Tibial artery (tissue), 4 donors: ENCODE data around the gene OGFR.
"Not testable (repeated sequence)": the region's sequence is repeated elsewhere in the genome, so short reads cannot be mapped to it uniquely, and the experiment has no call there.

Experiments used
- DNase-seq, 2 donors: peaks; one replicate each; pipeline ENCODE4 v3.0.0-alpha.2; 2019
- H3K27ac ChIP-seq, 2 donors: fragments of 200-600 bp; sonication (generic) in 1 of 2; 1 replicate in 1 of 2; 2 replicates in 1 of 2; pipeline ENCODE4 v1.5.1; 2018 to 2019; ENCODE audit warnings: mild to moderate bottlenecking in 1 of 2
- H3K27me3 ChIP-seq, 2 donors: fragments of 200-600 bp; sonication (generic) in 1 of 2; one replicate each; pipeline versions ENCODE4 v1.5.1 to v1.6.0; 2016 to 2019
- H3K36me3 ChIP-seq, 3 donors: fragments of 200-600 bp; sonication (generic) in 2 of 3; one replicate each; pipeline ENCODE4 v1.5.1; 2016 to 2019; ENCODE audit warnings: mild to moderate bottlenecking in 2 of 3
- H3K4me1 ChIP-seq, 4 donors: fragments of 200-600 bp; sonication (generic) in 2 of 4; 1 replicate in 3 of 4; 2 replicates in 1 of 4; pipeline ENCODE4 v1.5.1; 2016 to 2019
- H3K4me3 ChIP-seq, 2 donors: fragments of 200-600 bp; sonication (generic) in 1 of 2; 1 replicate in 1 of 2; 2 replicates in 1 of 2; pipeline ENCODE4 v1.5.1; 2018 to 2019; ENCODE audit warnings: mild to moderate bottlenecking in 2 of 2
- H3K9me3 ChIP-seq, 3 donors: fragments of 200-600 bp; sonication (generic) in 1 of 3; one replicate each; pipeline ENCODE4 v1.5.1; 2016 to 2019
- intact Hi-C: fragments of 100-400 bp; cut with DNase I; formaldehyde crosslinking; loops from one replicate; pipeline ENCODE4 v1.15.0; 2023; ENCODE audit warnings: low total_unique reads
- TF ChIP-seq, protein P1 (sequence below), 2 experiments: fragments of 200-600 bp in 1 of 2; fragments of 450-650 bp in 1 of 2; IDR thresholded peaks; one replicate each; pipeline ENCODE4 v1.5.1; 2017 to 2019; ENCODE audit warnings: antibody characterized with exemption in 2 of 2, mild to moderate bottlenecking in 1 of 2, moderate library complexity in 1 of 2

OGFR gene

DNA sequence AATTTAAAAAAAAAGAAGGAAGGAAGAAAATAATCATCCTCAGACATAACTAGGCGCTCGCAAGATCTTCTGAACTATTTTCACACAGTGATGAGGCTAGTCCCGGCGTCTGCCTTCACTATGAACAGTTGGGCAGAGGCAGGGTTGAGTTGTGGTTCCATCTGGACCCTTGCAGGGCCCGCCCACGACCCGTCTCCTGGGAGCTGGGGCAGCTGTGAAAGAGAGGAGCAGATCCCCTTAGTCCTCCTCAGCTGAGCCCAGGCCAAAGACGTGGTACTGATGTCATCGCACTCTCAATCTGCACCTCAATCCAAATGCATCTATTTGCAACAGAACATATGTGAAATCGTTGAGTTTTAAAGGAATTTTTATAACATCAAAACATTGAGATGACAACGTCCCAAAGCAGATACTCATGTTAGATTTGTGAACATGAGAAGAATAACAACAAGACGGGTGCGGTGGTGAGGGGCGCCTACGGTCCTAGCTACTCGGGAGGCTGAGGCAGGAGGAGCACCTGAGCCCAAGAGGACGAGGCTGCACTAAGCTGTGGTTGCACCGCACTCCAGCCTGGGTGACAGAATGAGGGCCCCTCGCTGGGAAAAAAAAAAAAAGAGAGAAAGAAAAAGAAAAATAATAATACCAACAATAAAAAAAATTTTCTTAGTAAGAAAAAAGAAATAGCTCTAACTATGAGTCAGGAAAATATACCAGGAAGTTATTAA, 41.7 kb downstream of the OGFR start:
- no peaks in the 10 kb centered on the region for H3K27me3 ChIP-seq
- DNase-seq, result no peak
- no peaks in the 10 kb centered on the region for H3K9me3 ChIP-seq
- peaks cover 0 to 5% (median 4%) of the 10 kb centered on the region in 3 donors for H3K36me3 ChIP-seq
- no peak overlapping the region for H3K4me3 ChIP-seq
- TF ChIP-seq, protein P1, sequence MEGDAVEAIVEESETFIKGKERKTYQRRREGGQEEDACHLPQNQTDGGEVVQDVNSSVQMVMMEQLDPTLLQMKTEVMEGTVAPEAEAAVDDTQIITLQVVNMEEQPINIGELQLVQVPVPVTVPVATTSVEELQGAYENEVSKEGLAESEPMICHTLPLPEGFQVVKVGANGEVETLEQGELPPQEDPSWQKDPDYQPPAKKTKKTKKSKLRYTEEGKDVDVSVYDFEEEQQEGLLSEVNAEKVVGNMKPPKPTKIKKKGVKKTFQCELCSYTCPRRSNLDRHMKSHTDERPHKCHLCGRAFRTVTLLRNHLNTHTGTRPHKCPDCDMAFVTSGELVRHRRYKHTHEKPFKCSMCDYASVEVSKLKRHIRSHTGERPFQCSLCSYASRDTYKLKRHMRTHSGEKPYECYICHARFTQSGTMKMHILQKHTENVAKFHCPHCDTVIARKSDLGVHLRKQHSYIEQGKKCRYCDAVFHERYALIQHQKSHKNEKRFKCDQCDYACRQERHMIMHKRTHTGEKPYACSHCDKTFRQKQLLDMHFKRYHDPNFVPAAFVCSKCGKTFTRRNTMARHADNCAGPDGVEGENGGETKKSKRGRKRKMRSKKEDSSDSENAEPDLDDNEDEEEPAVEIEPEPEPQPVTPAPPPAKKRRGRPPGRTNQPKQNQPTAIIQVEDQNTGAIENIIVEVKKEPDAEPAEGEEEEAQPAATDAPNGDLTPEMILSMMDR (IDR thresholded peaks at IDR 0.05), result no peak
- no peaks in the 10 kb centered on the region for H3K4me1 ChIP-seq
- intact Hi-C loops, result no loop called here
- no peak overlapping the region for H3K27ac ChIP-seq

DNA sequence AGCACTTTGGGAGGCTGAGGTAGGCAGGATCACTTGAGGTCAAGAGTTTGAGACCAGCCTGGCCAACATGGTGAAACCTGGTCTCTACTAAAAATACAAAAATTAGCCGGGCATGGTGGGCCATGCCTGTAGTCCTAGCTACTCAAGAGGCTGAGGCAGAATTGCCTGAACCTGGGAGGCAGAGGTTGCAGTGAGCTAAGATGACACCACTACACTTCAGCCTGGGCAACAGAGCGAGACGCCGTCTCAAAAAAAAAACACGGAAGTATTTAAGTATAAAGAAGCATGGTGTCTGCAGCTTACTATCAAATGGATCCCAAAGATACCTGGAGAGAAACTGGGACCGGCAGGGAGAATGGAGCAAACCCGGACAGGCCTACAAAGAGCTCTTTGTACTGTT, 44.3 kb downstream of the OGFR start:
- H3K27ac ChIP-seq, intact Hi-C loops, H3K27me3 ChIP-seq, DNase-seq, H3K4me1 ChIP-seq, H3K4me3 ChIP-seq, H3K9me3 ChIP-seq: not testable (repeated sequence)
- H3K36me3 ChIP-seq, result peaks cover 10 to 24% (median 12%) of the 10 kb centered on the region in 3 donors

DNA sequence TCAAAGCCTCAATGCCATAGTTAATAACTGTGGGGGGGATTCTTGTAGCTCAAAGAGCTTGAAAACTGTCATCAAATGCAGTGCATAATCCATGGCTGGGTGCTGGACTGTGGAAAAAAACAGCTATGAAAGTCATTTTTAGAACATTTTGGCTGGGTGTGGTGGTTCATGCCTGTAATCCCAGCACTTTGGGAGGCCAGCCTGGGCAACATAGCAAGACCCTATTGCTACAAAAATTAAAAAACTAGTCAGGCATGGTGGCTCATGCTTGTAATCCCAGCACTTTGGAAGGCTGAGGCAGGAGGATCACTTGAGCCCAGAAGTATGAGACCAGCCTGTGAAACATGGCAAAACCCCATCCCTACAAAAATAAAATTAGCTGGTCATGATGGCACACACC, 44.8 kb downstream of the OGFR start:
- Histone ChIP-seq H3K9me3 (no peaks in the 10 kb centered on the region), H3K4me3 (no peak overlapping the region), H3K36me3 (peaks cover 10 to 26% (median 12%) of the 10 kb centered on the region in 3 donors), H3K27me3 (no peaks in the 10 kb centered on the region), H3K27ac (no peak overlapping the region), H3K4me1 (no peaks in the 10 kb centered on the region)
- intact Hi-C loops, result no loop called here
- TF ChIP-seq, protein P1 (IDR thresholded peaks at IDR 0.05), result no peak
- DNase-seq, result no peak

DNA sequence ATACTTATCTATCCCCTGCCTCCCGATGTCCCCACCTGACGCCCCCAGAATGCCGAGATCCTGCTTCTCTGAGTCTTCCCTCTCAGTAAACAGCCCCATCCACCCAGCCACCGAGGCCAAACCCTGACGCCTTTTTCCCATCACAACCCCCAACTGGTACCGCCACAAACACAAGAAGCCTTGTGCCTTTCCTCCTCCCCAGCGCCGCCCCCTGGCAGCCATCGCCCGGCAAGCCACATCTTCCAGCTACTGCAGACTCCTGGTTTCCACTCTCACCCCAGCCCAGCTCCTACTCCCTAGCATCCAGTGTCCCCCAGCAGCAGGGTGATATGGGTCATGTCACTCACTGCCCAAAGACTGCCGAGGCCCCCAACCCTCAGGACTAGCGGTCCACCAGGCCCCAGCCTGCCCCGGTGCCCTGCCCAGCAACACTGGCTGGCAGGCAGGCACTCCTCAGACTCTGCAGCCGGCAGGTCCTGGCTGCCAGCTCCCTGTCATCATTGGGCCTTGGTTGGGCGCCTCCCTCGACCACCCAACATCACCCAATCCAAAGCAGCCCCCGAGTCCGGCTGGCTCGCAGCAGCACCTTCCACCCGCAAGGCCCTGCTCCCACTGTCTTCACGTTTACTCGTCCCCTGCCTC, 45.8 kb downstream of the OGFR start:
- H3K4me1 ChIP-seq, result no peaks in the 10 kb centered on the region
- no peak for DNase-seq
- no peaks in the 10 kb centered on the region for H3K27me3 ChIP-seq
- H3K4me3 ChIP-seq, result no peak overlapping the region
- H3K27ac ChIP-seq, result no peak overlapping the region
- peaks cover 9 to 30% (median 12%) of the 10 kb centered on the region in 3 donors for H3K36me3 ChIP-seq
- TF ChIP-seq, protein P1 (IDR thresholded peaks at IDR 0.05), result no peak
- H3K9me3 ChIP-seq, result no peaks in the 10 kb centered on the region
- intact Hi-C loops, result no loop called here

DNA sequence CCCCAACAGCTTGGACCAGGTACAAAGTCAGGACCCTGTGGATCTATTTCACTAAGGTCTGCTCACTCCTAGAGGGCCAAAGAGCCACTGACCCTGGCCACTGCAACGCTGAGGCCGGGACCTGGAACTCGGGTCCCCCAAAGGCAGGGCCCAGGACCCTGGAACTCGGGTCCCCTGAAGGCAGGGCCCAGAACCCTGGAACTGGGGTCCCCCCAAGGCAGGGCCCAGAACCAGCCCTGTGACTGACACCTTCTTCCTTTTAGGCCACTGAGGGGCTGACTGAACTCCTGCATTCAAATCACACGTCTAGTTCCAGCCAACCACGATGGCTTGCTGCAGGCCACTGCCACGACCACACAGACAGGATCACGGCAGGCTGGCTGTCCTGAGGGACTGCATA, 47.6 kb downstream of the OGFR start:
- no peaks in the 10 kb centered on the region for H3K4me1 ChIP-seq
- no peak overlapping the region for H3K27ac ChIP-seq
- no peaks in the 10 kb centered on the region for H3K27me3 ChIP-seq
- peaks cover 6 to 26% (median 21%) of the 10 kb centered on the region in 3 donors for H3K36me3 ChIP-seq
- no peak for DNase-seq
- H3K9me3 ChIP-seq, result no peaks in the 10 kb centered on the region
- intact Hi-C loops, result no loop called here
- no peak overlapping the region for H3K4me3 ChIP-seq
- TF ChIP-seq, protein P1 (IDR thresholded peaks at IDR 0.05), result no peak

DNA sequence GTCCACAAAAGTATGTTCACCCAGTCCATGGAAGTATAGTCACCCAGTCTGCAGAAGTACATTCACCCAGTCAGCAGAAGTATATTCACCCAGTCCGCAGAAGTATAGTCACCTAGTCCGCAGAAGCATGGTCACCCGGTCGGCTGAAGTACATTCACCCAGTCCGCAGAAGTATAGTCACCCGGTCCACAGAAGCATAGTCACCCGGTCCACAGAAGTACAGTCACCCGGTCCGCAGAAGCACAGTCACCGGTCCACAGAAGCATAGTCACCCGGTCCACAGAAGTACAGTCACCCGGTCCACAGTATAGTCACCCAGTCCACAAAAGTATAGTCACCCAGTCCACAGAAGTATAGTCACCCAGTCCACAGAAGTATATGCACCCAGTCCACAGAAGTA, 48.2 kb downstream of the OGFR start:
- Histone ChIP-seq H3K27ac (no peak overlapping the region), H3K36me3 (peaks cover 6 to 26% (median 24%) of the 10 kb centered on the region in 3 donors), H3K27me3 (no peaks in the 10 kb centered on the region), H3K4me3 (no peak overlapping the region), H3K4me1 (no peaks in the 10 kb centered on the region), H3K9me3 (no peaks in the 10 kb centered on the region)
- no peak for DNase-seq
- TF ChIP-seq, protein P1 (IDR thresholded peaks at IDR 0.05), result no peak
- intact Hi-C loops, result no loop called here

DNA sequence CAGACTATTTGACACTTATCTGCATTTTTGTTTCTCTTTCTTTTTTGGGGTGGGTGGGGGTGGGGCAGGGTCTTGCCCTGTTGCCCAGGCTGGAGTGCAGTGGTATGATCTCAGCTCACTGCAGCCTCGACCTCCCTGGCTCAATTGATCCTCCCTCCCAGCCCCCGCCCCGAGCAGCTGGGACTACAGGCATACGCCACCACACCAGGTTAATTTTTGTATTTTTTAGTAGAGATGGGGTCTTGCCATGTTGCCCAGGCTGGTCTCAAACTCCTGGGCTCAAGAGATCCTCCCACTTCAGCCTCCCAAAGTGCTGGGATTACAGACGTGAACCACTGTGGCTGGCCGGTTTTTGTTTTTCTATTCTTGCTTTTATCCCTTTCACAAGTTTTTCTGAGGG, 48.7 kb downstream of the OGFR start:
- H3K4me3 ChIP-seq, H3K27me3 ChIP-seq, intact Hi-C loops, H3K4me1 ChIP-seq, DNase-seq, H3K27ac ChIP-seq, H3K9me3 ChIP-seq: not testable (repeated sequence)
- peaks cover 6 to 26% (median 24%) of the 10 kb centered on the region in 3 donors for H3K36me3 ChIP-seq
